GM06990 (cell line): ENCODE results near the gene SKI.

Experiments used
- DNase-seq: peaks from one replicate; pipeline ENCODE4 v3.0.0-alpha.2; 2011; ENCODE audit not compliant: insufficient read length; ENCODE audit errors: extremely low read depth
- H3K27me3 ChIP-seq: replicated peaks from 2 replicates; pipeline ENCODE4 v1.6.0; 2011; ENCODE audit warnings: low read length; ENCODE audit not compliant: control insufficient read depth, insufficient read depth
- H3K36me3 ChIP-seq: 2 replicates; pipeline ENCODE4 v1.5.1; 2011; ENCODE audit warnings: low read length; ENCODE audit not compliant: control insufficient read depth, insufficient read depth
- H3K4me3 ChIP-seq: replicated peaks from 2 replicates; pipeline ENCODE4 v1.5.1; 2011; ENCODE audit warnings: low read depth, mild to moderate bottlenecking, control low read depth, low read length
- TF ChIP-seq, protein P1 (sequence below): IDR thresholded peaks from 2 replicates; pipeline ENCODE4 v1.5.1; 2011; ENCODE audit warnings: low read length, control low read depth, mild to moderate bottlenecking, inconsistent platforms; ENCODE audit not compliant: insufficient read depth, poor library complexity, severe bottlenecking

SKI gene

DNA sequence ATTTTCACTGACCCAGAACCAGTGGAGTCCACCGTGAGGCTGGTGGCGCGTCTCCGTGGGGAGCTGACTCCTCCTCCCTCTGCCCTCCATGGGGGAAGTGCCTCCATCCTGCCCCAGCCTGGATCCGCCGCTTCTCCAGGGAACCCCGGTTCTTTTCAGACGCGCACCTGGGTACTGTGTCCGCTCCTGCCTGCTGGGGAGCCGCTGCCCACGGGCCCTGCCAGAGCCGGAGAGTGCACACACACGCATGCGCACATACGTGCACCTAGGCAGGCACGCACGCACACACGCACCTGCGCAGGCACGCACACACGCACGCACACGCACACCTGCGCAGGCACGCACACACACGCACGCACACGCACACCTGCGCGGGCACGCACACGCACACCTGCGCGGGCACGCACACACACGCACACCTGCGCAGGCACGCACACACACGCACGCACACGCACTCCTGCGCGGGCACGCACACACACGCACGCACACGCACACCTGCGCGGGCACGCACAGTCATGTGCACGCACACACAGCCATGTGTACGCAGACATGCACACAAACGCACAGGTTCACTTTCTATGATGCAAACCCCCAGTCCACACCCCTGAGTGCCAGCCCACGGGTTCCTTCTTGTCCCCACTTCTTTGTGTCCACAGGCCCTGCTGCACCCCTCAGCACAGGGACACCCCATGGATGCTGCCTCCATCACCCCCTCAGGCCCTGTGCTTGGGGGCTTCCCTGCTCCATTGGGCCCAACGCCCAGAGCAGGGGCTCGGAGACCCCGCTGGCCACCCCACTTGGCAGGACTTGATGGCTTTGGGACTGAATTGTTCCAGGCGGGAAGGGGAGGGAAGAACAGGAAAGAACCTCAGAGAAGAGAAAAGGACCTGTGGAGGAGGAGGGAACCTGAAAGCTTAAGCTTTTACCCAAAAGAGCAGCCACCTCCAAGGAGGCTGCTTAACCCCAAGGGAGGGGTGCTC, 120.5 kb downstream of the SKI start:
- Histone ChIP-seq H3K27me3 (no peaks in the 10 kb centered on the region), H3K36me3 (no peaks in the 10 kb centered on the region), H3K4me3 (no peak overlapping the region)
- TF ChIP-seq, protein P1, sequence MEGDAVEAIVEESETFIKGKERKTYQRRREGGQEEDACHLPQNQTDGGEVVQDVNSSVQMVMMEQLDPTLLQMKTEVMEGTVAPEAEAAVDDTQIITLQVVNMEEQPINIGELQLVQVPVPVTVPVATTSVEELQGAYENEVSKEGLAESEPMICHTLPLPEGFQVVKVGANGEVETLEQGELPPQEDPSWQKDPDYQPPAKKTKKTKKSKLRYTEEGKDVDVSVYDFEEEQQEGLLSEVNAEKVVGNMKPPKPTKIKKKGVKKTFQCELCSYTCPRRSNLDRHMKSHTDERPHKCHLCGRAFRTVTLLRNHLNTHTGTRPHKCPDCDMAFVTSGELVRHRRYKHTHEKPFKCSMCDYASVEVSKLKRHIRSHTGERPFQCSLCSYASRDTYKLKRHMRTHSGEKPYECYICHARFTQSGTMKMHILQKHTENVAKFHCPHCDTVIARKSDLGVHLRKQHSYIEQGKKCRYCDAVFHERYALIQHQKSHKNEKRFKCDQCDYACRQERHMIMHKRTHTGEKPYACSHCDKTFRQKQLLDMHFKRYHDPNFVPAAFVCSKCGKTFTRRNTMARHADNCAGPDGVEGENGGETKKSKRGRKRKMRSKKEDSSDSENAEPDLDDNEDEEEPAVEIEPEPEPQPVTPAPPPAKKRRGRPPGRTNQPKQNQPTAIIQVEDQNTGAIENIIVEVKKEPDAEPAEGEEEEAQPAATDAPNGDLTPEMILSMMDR, result no peak
- no peak for DNase-seq

DNA sequence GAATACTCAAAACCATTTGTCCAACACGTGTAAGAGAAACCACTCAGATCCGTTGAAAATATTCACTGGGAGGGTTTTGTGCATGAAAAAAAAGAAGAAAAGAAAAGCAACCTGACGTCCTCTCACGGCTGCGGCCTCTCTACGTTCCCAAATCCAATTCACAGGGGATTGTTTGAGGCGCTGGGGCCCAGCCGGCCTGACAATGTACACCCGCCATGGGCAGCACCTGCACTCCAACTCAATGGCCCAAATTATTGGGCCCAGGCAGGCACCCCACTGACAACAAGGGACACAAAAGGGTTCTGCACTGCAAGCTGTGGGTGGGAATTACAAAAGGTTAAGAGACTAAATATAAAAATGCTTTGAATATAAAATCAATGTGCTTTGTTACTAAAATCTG, 121.7 kb downstream of the SKI start:
- no peaks in the 10 kb centered on the region for H3K27me3 ChIP-seq
- TF ChIP-seq, protein P1, result no peak
- DNase-seq, result no peak
- H3K4me3 ChIP-seq, result no peak overlapping the region
- H3K36me3 ChIP-seq, result no peaks in the 10 kb centered on the region

DNA sequence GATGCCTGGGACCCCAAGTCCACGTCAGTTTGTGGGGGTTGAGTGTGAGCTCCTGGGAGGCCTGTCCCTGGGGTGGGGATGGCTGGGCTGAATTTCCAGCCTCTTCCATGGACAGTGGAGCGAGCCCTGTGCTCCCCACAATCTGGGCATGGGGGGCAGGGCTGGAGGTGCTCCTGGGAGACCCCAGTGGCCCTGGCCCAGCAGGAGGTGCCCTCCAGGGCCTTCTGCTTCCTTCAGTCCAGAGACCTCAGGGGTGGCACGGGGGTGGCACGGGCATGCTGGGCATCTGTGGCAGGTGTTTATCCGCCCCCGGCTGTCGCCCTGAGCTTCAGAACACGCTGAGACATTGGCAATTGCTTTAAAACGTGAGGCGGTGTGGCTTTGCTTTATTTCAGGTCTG, 122.4 kb downstream of the SKI start:
- Histone ChIP-seq H3K4me3 (no peak overlapping the region), H3K27me3 (no peaks in the 10 kb centered on the region), H3K36me3 (no peaks in the 10 kb centered on the region)
- TF ChIP-seq, protein P1, result no peak
- no peak for DNase-seq

DNA sequence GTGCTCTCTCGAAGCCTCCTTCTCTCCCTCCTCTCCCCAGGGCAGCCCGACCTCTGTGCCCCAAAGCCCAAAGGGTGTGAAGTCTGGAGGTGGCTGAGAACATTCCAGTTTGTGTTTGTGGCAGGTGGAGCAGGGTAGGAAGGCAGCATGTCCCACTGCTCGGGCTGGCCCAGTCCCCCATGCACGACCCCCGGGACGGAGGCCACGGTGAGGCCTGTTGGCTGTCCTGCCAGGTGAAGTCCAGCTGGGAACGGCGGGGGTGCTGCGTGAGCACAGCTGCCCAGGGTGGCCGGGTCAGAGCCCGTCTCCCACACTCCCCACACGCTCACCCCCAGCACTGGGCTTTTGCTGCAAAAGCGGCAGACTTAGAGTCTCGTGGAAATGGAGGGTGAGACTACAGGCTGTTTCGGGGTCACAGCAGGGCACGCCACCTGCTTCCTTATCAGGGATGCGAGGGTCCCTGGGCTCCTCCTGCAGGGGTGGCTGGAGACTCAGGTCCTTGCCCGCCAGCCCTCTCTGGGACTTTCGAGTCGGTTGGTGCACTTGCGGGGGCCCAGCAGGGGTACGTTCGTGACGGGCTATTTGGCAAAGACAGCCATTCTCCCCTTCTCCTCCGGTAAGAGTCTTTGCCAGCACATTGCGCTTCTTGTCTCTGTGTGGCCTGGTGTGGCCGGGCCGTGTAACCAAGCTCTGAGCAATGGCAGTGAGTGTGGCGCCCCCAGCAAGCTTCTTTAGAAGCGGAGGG, 123.0 kb downstream of the SKI start:
- TF ChIP-seq, protein P1, result no peak
- H3K36me3 ChIP-seq, result no peaks in the 10 kb centered on the region
- H3K4me3 ChIP-seq, result no peak overlapping the region
- no peak for DNase-seq
- no peaks in the 10 kb centered on the region for H3K27me3 ChIP-seq

DNA sequence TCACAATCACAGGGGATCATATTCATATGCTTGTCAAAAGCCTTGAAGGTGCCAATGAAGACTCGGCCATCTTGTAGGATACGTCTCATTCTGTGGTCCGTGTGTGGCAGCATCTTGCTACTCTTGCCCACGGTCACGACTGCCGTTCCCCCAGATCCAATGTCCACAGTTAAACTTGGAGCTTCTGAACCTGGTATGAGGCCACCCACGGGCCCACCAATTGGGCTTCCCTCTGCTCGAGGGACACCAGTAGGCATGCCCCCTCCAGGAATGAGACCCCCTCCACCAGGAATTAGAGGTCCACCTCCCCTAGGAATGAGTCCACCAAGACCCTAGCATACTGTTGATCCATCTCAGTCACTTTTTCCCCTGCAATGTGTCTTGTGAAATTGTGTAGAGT, 123.6 kb downstream of the SKI start:
- DNase-seq, result no peak
- TF ChIP-seq, protein P1, result no peak
- Histone ChIP-seq H3K4me3 (no peak overlapping the region), H3K27me3 (no peaks in the 10 kb centered on the region), H3K36me3 (no peaks in the 10 kb centered on the region)
